Globus pallidus (tissue), 1 donor: ENCODE data around the gene DOCK1.

Experiments
- DNase-seq: peaks from one replicate; pipeline ENCODE4 v3.0.0-alpha.2; 2015; ENCODE audit warnings: low spot score

The DOCK1 gene

GRCh38 chr10:127428385-127428980 lies 523.3 kb downstream of the DOCK1 start:
- no peak for DNase-seq

DNA sequence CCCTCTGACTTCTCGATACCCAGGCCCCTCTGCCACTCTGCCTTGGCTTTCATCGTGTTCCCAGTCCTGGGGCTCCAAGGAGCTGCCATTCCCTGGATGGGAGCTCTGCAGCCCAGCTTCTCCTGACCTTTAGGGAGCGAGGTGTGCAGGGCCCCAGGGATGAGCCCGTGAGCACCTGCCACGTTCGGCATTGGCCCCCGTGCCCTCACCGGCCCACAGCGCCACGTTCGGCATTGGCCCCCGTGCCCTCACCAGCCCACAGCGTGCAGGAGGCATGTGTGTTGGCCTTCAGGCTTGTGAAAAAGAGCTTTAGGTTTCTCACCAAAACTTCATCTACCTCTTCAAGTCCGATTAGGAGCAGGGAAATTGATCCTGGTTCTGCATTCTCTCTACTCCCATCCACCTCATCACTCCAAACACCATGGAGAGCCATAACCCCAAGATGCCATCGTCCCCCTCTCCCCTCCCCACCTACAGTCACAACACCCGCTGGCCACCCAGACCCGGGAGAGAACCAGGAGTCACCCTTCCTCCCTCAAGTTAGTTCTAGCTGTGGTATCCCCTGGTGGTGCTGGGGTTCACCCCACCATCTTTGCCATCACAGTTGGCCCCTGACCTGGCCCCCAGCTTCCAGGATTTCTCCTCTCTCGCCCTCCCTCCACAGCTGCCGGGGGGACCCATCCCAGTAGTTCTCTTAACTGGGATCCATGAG lies 524.5 kb downstream of the DOCK1 start:
- DNase-seq, result no peak

GRCh38 chr10:127431525-127431924 lies 526.3 kb downstream of the DOCK1 start:
- no peak for DNase-seq

DNA sequence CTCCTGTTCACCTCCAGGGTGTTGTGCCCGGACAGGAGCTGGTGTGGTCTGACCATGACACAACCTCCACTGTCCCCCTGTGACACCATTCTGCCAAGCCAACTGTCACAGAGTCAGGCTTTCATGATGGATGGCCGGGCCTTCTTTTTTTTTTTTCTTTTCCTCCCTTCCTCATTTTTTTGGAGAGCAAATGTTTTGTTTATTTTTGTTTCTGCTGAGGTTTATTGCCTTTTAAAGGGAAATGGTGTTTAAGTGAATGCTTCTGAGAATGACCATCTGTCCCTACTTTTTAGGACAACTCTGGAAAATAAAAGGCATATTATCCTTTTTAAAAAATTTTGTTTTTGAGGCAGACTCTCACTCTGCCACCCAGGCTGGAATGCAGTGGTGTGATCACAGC lies 528.8 kb downstream of the DOCK1 start:
- no peak for DNase-seq

GRCh38 chr10:127435246-127435645 lies 530.0 kb downstream of the DOCK1 start:
- no peak for DNase-seq

GRCh38 chr10:127440371-127440770 lies 535.1 kb downstream of the DOCK1 start:
- no peak for DNase-seq

DNA sequence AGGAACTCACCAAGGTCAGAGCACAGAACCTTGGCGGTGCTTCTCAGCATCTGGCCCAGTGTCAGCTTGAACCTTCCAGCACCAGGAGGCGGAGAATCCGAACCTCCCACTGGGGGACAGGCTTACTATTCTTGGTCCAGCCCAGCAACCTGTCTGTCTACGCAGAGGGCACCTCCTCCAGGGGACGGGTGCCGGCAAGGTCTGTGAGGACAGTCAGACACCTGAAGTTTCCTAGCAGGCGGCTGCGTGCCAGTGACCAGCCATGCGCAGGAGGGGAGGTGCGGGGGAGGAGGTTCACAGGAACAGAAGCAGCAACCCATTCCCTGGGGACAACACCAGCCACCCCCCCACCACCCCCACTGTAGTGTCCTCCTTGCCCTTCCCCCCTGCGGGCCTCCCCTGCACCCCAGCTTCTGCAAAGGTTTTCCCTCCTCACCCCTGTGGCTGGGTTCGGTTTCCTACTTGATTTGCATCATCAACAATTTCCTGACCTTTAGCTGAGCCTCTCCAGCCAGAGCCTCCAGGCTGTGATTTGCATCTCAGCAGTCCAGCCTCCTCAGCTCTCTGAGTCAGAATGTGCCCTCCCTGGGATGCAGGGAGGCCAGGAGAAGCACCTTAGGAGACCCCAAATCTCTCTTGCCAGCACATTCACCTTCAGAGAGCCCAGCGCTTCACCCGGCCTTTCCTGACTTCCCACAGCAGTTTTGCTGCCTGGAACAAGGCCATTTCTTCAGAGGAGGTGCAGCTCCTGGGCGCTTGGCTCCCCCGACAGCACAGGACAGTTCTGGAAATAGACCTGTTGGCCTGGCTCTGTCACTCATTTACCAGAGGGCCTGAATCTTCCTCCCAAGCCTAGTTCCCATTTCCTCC lies 536.4 kb downstream of the DOCK1 start:
- DNase-seq, result no peak

- DNase-seq, result no peak
Observed at GRCh38 chr10:127442220-127442525, 536.9 kb downstream of the DOCK1 start.

DNA sequence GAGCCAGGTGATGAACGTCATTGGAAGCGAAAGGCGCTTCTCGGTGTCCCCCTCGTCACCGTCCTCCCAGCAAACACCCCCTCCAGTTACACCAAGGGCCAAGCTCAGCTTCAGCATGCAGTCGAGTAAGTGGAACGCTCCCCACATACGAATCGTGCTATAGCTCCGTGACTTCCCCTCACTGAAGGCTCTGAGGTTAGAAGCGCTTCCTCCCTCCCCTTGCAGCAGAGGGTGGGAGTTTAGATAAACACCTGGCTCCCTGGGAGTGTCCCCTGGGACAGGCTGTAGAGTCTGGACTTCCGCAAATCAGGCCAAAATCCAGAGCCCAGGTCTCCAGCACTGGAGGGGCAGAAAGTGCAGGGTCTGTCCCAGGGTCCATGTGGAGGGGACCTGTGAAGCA lies 538.9 kb downstream of the DOCK1 start:
- DNase-seq, result no peak

GRCh38 chr10:127447197-127447596 lies 542.0 kb downstream of the DOCK1 start:
- no peak for DNase-seq

- DNase-seq, result no peak
Observed at GRCh38 chr10:127449490-127449889, 544.3 kb downstream of the DOCK1 start.

GRCh38 chr10:127450644-127451043 lies 545.4 kb downstream of the DOCK1 start:
- DNase-seq, result no peak

DNA sequence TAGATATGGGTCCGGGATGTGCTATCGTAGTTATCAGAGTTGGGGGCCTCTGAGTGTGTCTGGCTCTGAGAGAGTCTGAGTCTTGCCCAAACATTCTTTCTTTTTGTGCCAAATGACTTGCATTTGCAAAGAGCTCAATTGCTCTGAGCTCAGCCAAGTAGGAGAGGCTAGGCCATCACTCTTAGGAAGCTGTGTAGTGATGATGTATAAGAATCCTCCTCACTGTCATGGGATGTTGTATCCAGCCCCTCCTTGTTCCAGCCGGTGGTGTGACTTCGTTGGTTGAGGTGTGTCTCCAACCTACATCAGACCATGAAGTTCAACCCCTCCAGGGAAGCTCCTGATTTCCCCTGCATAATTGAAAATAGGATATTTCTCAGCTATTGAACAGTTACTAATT lies 546.4 kb downstream of the DOCK1 start:
- DNase-seq, result no peak

GRCh38 chr10:127452568-127452967 lies 547.3 kb downstream of the DOCK1 start:
- DNase-seq, result no peak

DNA sequence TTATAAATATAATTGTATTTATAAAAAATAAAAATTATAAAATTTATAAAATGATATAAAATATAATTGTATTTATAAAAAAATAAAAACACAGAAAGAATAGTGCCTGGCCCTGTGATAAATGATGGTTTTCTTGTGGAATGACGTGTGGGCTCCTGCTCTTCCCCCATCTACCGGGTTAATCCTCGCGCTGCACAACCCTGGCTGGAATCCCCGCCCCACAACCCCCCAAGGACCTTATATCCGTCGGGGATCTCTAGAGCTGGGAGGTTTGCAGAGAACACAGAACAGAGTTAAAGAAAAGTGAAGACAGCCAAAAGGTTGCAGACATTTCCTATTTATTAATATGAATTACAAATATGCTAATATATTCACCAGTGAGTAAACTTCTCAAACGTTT lies 548.5 kb downstream of the DOCK1 start:
- DNase-seq, result no peak

GRCh38 chr10:127456122-127456521 lies 550.9 kb downstream of the DOCK1 start:
- DNase-seq, result no peak

GRCh38 chr10:127458016-127458810 lies 553.0 kb downstream of the DOCK1 start:
- DNase-seq, result no peak

DNA sequence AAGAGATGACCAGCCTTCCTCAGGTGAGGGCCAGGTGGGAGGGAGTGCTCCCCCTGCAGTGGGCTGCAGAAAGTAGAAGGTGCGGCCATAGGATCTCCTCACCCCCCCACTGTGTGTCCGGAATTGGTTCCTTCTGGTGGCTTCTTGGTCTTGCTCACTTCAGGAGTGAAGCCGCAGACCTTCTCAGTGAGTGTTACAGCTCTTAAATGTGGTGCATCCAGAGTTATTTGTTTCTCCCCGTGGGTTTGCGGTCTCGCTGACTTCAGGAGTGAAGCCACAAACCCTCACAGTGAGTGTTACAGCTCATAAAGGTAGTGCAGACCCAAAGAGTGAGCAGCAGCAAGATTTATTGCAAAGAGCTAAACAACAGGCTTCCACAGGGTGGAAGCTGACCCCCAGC lies 553.6 kb downstream of the DOCK1 start:
- no peak for DNase-seq

- no peak for DNase-seq
Observed at GRCh38 chr10:127459918-127460317, 554.7 kb downstream of the DOCK1 start.

DNA sequence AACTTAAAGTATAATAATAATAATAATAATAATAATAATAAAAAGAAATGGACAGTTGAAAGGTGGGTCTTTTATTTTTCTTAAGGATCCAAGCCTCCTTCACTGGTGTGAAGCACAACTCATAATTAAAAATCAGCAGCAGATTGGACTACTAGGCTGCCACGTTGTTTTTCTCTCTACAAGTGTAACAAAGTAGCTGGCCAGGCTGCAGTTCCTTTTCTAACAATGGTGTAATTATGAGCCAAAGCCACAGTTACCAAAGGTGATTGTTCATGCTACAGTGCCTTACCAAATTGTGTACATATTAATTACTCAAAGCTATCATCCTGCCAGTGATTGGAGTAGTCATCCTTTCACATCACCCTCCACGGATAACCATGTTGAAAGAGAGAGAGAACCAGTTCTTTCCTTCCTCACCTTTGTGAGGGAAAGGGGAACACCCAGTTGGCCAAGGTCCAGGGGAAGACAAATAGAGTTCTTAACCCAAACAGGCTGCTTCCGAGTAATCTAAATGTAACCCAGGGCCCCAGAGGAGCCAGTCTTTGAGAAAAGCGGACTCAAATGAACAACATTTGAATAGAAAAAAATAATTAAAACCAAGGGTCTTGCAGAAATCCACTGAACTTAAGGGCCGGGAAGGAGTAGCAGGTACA lies 557.5 kb downstream of the DOCK1 start:
- no peak for DNase-seq

GRCh38 chr10:127463548-127463947 lies 558.3 kb downstream of the DOCK1 start:
- DNase-seq, result no peak

GRCh38 chr10:127464561-127464960 lies 559.3 kb downstream of the DOCK1 start:
- DNase-seq, result no peak
